GM12891 (cell line): ENCODE measurements around the gene RELL2.
"Not testable (repeated sequence)": the region's sequence is repeated elsewhere in the genome, so short reads cannot be mapped to it uniquely, and the experiment has no call there.

Experiments used
- PAX5 ChIP-seq: IDR thresholded peaks from 2 replicates; pipeline ENCODE4 v1.6.1; 2011; ENCODE audit warnings: low read length, moderate library complexity, mild to moderate bottlenecking; ENCODE audit not compliant: insufficient read depth, severe bottlenecking
- POLR2A ChIP-seq: IDR thresholded peaks from 2 replicates; pipeline ENCODE4 v1.6.1; 2011; ENCODE audit warnings: low read depth, low read length, control low read depth
- POLR2AphosphoS5 ChIP-seq: IDR thresholded peaks from 2 replicates; pipeline ENCODE4 v1.6.1; 2011; ENCODE audit warnings: low read depth, low read length, control low read depth
- POU2F2 ChIP-seq: IDR thresholded peaks from 2 replicates; pipeline ENCODE4 v1.6.1; 2011; ENCODE audit warnings: low read depth, mild to moderate bottlenecking, control low read depth, low read length, moderate library complexity
- TAF1 ChIP-seq: IDR thresholded peaks from 2 replicates; pipeline ENCODE4 v1.6.1; 2011; ENCODE audit warnings: low read depth, low read length, control low read depth

- not testable (repeated sequence) for TF ChIP-seq POLR2A, POLR2AphosphoS5, POU2F2, TAF1, PAX5
These were observed 26.9 kb upstream of the RELL2 start for GRCh38 chr5:141609921-141610320.
